ENCODE results near the gene ARHGAP33.

The ARHGAP33 gene, protein sequence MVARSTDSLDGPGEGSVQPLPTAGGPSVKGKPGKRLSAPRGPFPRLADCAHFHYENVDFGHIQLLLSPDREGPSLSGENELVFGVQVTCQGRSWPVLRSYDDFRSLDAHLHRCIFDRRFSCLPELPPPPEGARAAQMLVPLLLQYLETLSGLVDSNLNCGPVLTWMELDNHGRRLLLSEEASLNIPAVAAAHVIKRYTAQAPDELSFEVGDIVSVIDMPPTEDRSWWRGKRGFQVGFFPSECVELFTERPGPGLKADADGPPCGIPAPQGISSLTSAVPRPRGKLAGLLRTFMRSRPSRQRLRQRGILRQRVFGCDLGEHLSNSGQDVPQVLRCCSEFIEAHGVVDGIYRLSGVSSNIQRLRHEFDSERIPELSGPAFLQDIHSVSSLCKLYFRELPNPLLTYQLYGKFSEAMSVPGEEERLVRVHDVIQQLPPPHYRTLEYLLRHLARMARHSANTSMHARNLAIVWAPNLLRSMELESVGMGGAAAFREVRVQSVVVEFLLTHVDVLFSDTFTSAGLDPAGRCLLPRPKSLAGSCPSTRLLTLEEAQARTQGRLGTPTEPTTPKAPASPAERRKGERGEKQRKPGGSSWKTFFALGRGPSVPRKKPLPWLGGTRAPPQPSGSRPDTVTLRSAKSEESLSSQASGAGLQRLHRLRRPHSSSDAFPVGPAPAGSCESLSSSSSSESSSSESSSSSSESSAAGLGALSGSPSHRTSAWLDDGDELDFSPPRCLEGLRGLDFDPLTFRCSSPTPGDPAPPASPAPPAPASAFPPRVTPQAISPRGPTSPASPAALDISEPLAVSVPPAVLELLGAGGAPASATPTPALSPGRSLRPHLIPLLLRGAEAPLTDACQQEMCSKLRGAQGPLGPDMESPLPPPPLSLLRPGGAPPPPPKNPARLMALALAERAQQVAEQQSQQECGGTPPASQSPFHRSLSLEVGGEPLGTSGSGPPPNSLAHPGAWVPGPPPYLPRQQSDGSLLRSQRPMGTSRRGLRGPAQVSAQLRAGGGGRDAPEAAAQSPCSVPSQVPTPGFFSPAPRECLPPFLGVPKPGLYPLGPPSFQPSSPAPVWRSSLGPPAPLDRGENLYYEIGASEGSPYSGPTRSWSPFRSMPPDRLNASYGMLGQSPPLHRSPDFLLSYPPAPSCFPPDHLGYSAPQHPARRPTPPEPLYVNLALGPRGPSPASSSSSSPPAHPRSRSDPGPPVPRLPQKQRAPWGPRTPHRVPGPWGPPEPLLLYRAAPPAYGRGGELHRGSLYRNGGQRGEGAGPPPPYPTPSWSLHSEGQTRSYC

DNA sequence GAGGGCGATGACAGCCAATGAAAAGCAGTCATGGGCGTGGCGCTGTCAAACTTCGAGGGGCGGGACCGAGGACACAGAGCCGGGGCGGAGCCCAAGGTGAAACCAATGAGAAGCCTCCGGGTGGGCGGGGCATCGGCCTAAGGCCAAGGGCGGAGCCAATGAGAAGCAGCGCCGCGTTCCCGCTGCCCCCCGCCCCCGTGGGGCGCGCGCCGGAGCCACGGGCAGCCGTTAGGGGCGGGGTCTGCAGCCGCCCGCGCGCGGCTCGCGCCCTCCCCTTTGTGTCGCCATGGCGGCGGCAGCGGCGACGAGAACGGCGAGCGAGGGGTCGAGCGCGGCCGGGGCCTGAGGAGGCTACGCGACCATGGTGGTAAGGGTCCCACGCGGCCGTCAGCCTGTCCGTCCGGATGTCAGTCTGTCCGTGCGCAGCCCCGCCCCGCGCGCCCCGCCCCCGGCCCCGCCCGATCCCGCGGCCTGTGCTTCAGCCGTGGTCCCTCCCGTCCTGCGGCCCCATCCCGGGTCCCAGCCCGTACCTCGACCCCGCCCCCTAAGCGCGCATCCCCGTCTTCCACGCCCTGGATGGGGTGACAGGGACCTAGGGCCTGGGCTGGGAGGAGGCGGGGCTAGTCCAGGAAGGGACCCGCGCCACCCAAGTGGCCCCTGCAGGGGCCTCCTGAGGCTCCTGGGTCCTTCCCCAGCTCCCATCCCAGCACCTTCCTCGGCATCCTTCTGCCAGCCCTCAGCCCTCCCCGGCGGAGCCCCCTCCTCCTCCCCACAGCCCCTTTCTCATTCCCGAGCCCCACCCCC, at the start of gene ARHGAP33:
Gene ARHGAP33 (plus strand): TSS at position 267 of the 804 bp plus-strand sequence. CDS start 95 bp downstream, at position 362.
- H3K27ac ChIP-seq: no peak within 1 kb of the TSS
- in situ Hi-C loops (cut with HindIII; ENCODE audit: low pct_ligation_motif_present, low sequenced_read_pairs): no loop called here
- DNase-seq: peak; percentile 97
- H3K36me3 ChIP-seq (replicated peaks): no peaks in the 10 kb centered on the region
- peak within 1 kb of the TSS; percentile 68 for H3K4me3 ChIP-seq (ENCODE audit: low read depth, low read length)
- TF ChIP-seq, protein P1, sequence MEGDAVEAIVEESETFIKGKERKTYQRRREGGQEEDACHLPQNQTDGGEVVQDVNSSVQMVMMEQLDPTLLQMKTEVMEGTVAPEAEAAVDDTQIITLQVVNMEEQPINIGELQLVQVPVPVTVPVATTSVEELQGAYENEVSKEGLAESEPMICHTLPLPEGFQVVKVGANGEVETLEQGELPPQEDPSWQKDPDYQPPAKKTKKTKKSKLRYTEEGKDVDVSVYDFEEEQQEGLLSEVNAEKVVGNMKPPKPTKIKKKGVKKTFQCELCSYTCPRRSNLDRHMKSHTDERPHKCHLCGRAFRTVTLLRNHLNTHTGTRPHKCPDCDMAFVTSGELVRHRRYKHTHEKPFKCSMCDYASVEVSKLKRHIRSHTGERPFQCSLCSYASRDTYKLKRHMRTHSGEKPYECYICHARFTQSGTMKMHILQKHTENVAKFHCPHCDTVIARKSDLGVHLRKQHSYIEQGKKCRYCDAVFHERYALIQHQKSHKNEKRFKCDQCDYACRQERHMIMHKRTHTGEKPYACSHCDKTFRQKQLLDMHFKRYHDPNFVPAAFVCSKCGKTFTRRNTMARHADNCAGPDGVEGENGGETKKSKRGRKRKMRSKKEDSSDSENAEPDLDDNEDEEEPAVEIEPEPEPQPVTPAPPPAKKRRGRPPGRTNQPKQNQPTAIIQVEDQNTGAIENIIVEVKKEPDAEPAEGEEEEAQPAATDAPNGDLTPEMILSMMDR (IDR thresholded peaks at IDR 0.05; ENCODE audit: low read depth, low read length, missing control alignments): no peak
- no peaks in the 10 kb centered on the region for H3K27me3 ChIP-seq (replicated peaks)

GRCh38 chr19:35727053-35727955, 48.1 kb upstream of the ARHGAP33 start:
- Histone ChIP-seq H3K4me3 (ENCODE audit: low read depth, low read length) (no peak overlapping the region), H3K27ac (no peak overlapping the region), H3K27me3 (replicated peaks) (no peaks in the 10 kb centered on the region), H3K36me3 (replicated peaks) (peaks cover 89% of the 10 kb centered on the region)
- TF ChIP-seq, protein P1 (IDR thresholded peaks at IDR 0.05; ENCODE audit: low read depth, low read length, missing control alignments): no peak
- no peak for DNase-seq
- in situ Hi-C loops (cut with HindIII; ENCODE audit: low pct_ligation_motif_present, low sequenced_read_pairs): no loop called here

DNA sequence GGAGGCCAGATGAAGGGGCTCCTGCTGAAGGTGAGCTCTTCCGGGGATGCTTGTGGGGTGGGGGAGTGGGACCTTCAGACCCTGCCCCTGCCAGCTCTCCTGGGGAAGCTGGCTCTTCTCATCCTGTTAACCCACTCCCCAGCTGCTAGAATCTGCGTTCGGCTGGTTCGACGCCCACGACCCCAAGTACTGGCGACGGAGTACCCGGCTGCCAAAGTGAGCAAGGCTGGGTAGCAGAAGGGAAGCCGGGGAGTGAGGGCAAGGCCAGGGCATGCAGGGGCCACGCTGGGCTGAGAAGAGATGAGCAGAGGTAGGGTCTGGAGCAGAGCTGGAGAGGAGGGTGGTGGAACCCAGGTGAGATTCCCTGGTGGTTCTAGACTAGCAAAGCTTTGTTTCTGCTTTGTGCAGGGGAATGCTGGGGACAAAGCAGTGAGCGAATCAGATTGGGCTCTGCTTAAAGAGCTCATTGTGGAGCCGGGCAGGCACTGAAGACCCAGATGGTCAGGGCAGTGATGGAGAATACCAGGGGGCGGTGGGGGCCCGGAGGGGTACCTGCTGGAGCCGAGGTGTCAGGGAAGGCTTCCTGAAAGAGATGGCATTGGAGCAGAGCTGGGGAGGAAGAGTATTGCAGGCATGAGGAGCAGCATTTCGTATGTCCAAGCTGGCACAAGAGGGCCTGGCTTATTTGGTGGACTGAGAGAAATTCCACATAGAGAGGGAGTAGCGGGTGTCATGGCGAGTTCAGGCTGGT, 47.2 kb upstream of the ARHGAP33 start:
- TF ChIP-seq, protein P1 (IDR thresholded peaks at IDR 0.05; ENCODE audit: low read depth, low read length, missing control alignments): no peak
- no peak for DNase-seq
- H3K27me3 ChIP-seq (replicated peaks): no peaks in the 10 kb centered on the region
- H3K4me3 ChIP-seq (ENCODE audit: low read depth, low read length): no peak overlapping the region
- in situ Hi-C loops (cut with HindIII; ENCODE audit: low pct_ligation_motif_present, low sequenced_read_pairs): no loop called here
- H3K27ac ChIP-seq: no peak overlapping the region
- peaks cover 87% of the 10 kb centered on the region for H3K36me3 ChIP-seq (replicated peaks)

- in situ Hi-C loops (cut with HindIII; ENCODE audit: low pct_ligation_motif_present, low sequenced_read_pairs): no loop called here
- TF ChIP-seq, protein P1 (IDR thresholded peaks at IDR 0.05; ENCODE audit: low read depth, low read length, missing control alignments): no peak
Observed at GRCh38 chr19:35729021-35729420, 46.3 kb upstream of the ARHGAP33 start.

More at GRCh38 chr19:35729021-35729420, 46.3 kb upstream of the ARHGAP33 start:
- Histone ChIP-seq H3K36me3 (replicated peaks) (peaks cover 86% of the 10 kb centered on the region), H3K4me3 (ENCODE audit: low read depth, low read length) (no peak overlapping the region), H3K27ac (no peak overlapping the region), H3K27me3 (replicated peaks) (no peaks in the 10 kb centered on the region)
- no peak for DNase-seq
